GM19372 (cell line): ENCODE data around the gene FSCN2.

Experiments used
- ATAC-seq: cut with Tn5 transposase; IDR thresholded peaks from one replicate; pipeline ENCODE4 v1.9.1; 2021; ENCODE audit warnings: mild to moderate bottlenecking, low read depth, moderate library complexity; ENCODE audit not compliant: unreplicated experiment

FSCN2 gene

GRCh38 chr17:81552244-81553017 is 24.3 kb downstream of the FSCN2 start, which contains the start of gene FAAP100:
Gene FAAP100, minus strand, starts transcription at chr17:81552353. Its CDS starts 23 bp downstream, at chr17:81552330.
- ATAC-seq: peak; percentile 51

- ATAC-seq: peak; percentile 34
Measured at GRCh38 chr17:81553018-81553615, 24.9 kb downstream of the FSCN2 start.

GRCh38 chr17:81553616-81554181 is 25.5 kb downstream of the FSCN2 start:
- no peak for ATAC-seq

GRCh38 chr17:81556175-81556691 is 28.1 kb downstream of the FSCN2 start:
- no peak for ATAC-seq

- ATAC-seq: no peak
Measured at GRCh38 chr17:81556863-81557262, 28.7 kb downstream of the FSCN2 start.

GRCh38 chr17:81557276-81558114 is 29.3 kb downstream of the FSCN2 start:
- no peak for ATAC-seq

- no peak for ATAC-seq
Measured at GRCh38 chr17:81558115-81558468, 29.9 kb downstream of the FSCN2 start.

GRCh38 chr17:81558941-81559806 is 31.0 kb downstream of the FSCN2 start:
- ATAC-seq: no peak

- no peak for ATAC-seq
Measured at GRCh38 chr17:81561494-81561885, 33.3 kb downstream of the FSCN2 start.

GRCh38 chr17:81563861-81564586 is 35.8 kb downstream of the FSCN2 start:
- no peak for ATAC-seq

- no peak for ATAC-seq
Measured at GRCh38 chr17:81564778-81565177, 36.6 kb downstream of the FSCN2 start.

- ATAC-seq: no peak
Measured at GRCh38 chr17:81565231-81565630, 37.1 kb downstream of the FSCN2 start.

- no peak for ATAC-seq
Measured at GRCh38 chr17:81566461-81567126, 38.4 kb downstream of the FSCN2 start.

- ATAC-seq: no peak
Measured at GRCh38 chr17:81567191-81567590, 39.0 kb downstream of the FSCN2 start.

GRCh38 chr17:81568416-81568815 is 40.2 kb downstream of the FSCN2 start:
- ATAC-seq: no peak

- ATAC-seq: no peak
Measured at GRCh38 chr17:81569986-81570514, 41.9 kb downstream of the FSCN2 start.

- no peak for ATAC-seq
Measured at GRCh38 chr17:81570964-81571363, 42.8 kb downstream of the FSCN2 start.

GRCh38 chr17:81572563-81573168 is 44.5 kb downstream of the FSCN2 start:
- no peak for ATAC-seq
